Muscle of back (tissue), 11 donors: ENCODE data around the gene ECM1. TPM values are rescaled to one million over a fixed set of nuclear protein-coding genes. Genes with fewer than 3 reads are reported as not detected.

Experiments used
- DNase-seq, 3 donors: peaks; one replicate each; pipeline versions ENCODE4 v3.0.0 to v3.0.0-alpha.2; 2013
- polyA plus RNA-seq, 10 donors: library from polyadenylated mRNA; unstranded; fragments of 120-200 nt; gene quantifications; one replicate each; pipeline ENCODE4 v1.2.1, GENCODE V29; 2013; ENCODE audit not compliant: insufficient read length in 10 of 10

The ECM1 gene
- polyA plus RNA-seq, 10 donors, result 3.3 to 13.7 (median 4.3) TPM

GRCh38 chr1:150543500-150544143 is 35.7 kb downstream of the ECM1 start:
- DNase-seq, result peak in 2 of 3 donors; percentile 75 to 85

DNA sequence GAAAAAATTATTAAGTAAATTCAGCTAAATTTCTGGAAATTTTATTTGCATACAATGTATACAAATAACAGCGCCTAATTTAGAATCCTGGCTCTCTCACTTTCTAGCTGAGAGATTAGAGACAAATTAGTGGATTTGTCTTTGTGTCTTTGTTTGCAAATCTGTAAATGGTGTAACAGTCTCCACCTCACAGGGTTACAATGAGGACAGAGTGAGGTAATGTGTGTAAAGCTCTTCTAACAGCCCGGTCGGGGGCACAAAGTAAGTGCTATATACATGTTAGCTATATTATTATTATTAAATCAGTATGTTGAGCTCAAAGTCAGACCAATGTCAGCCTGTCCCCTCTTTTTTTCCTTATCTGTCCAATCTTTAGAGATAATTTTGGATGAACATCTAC is 36.3 kb downstream of the ECM1 start:
- peak in 1 of 3 donors; percentile 68 for DNase-seq

GRCh38 chr1:150545486-150546032 is 37.6 kb downstream of the ECM1 start:
- no peak for DNase-seq

- no peak for DNase-seq
Observed at GRCh38 chr1:150546294-150546937, 38.5 kb downstream of the ECM1 start.

DNA sequence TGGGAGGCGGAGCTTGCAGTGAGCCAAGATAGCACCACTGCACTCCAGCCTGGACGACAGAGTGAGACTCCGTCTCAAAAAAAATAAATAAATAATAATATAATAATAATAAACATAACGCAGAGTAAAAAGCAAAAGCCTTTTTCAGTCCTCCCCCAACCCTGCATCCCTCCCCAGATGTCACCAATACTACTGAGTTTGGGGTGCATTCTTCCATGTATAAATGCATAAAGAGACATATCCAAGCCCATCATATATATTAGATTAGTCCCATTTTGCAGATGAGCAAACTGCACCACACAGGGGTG is 40.4 kb downstream of the ECM1 start:
- DNase-seq, result no peak

- DNase-seq, result peak in 2 of 3 donors; percentile 76 to 87
Observed at GRCh38 chr1:150548632-150549495, 41.0 kb downstream of the ECM1 start, which contains the start of gene ADAMTSL4. ADAMTSL4 (plus strand) TSS chr1:150549408; CDS start chr1:150552289, 2,881 bp downstream.

- DNase-seq, result peak in 1 of 3 donors; percentile 75
Observed at GRCh38 chr1:150549496-150550221, 41.8 kb downstream of the ECM1 start.

DNA sequence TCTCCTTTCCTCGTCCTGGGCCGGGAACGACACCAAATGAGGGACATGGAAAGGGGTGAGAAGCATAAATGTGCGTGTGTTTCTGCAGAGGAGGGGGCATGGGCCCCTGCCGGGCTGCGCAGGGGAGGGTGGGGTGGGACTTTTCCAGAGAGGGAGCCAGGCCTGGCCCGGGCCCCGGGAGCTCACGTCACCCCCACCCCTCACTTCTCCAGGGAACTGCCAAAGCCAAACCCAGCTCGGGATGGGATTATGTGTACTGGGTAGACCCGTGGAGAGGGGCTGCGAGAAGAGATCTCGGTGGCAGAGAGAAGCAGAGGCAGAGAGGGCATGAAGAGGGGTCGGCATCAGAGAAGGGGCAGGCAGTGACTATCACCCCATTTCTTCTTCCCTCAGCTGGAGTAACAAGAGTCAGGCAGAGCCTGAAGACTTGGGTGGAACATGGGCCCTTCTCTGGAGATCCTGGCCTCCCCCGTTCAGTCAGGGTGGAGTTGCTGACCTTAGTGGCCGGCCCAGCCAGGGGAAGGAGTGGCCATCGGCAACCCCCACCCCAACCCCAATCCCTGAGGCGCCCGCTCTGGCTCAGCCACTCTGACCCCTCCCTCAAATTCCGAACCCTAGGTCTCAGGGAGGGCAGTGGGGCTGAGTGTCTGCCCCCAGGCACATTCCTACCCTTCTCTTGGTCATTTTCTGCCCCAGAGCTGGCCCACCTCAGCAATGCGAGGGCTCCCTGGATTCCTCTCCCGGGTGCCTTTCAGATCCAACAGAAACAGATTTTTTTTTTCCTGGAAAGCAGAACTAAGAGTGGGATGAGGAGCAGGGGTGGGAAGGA is 42.5 kb downstream of the ECM1 start:
- peak in 2 of 3 donors; percentile 77 to 84 for DNase-seq

GRCh38 chr1:150551051-150551783 is 43.3 kb downstream of the ECM1 start:
- no peak for DNase-seq

- no peak for DNase-seq
Observed at GRCh38 chr1:150551784-150552127, 43.8 kb downstream of the ECM1 start.

GRCh38 chr1:150552128-150552910 is 44.4 kb downstream of the ECM1 start:
- peak in 2 of 3 donors; percentile 80 to 91 for DNase-seq

DNA sequence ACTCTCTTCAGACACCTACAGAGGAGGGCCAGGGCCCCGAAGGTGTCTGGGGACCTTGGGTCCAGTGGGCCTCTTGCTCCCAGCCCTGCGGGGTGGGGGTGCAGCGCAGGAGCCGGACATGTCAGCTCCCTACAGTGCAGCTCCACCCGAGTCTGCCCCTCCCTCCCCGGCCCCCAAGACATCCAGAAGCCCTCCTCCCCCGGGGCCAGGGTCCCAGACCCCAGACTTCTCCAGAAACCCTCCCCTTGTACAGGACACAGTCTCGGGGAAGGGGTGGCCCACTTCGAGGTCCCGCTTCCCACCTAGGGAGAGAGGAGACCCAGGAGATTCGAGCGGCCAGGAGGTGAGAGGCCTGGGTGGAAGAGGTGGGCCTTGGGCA is 45.0 kb downstream of the ECM1 start:
- no peak for DNase-seq

DNA sequence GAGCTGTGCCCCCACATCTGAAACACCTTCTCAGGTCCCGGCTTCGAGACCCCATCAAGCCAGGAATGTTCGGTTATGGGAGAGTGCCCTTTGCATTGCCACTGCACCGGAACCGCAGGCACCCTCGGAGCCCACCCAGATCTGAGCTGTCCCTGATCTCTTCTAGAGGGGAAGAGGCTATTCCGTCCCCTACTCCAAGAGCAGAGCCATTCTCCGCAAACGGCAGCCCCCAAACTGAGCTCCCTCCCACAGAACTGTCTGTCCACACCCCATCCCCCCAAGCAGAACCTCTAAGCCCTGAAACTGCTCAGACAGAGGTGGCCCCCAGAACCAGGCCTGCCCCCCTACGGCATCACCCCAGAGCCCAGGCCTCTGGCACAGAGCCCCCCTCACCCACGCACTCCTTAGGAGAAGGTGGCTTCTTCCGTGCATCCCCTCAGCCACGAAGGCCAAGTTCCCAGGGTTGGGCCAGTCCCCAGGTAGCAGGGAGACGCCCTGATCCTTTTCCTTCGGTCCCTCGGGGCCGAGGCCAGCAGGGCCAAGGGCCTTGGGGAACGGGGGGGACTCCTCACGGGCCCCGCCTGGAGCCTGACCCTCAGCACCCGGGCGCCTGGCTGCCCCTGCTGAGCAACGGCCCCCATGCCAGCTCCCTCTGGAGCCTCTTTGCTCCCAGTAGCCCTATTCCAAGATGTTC is 45.6 kb downstream of the ECM1 start:
- no peak for DNase-seq

- no peak for DNase-seq
Observed at GRCh38 chr1:150554086-150554452, 46.2 kb downstream of the ECM1 start.

GRCh38 chr1:150555198-150555970 is 47.5 kb downstream of the ECM1 start:
- DNase-seq, result no peak

GRCh38 chr1:150555971-150556865 is 48.3 kb downstream of the ECM1 start:
- no peak for DNase-seq

DNA sequence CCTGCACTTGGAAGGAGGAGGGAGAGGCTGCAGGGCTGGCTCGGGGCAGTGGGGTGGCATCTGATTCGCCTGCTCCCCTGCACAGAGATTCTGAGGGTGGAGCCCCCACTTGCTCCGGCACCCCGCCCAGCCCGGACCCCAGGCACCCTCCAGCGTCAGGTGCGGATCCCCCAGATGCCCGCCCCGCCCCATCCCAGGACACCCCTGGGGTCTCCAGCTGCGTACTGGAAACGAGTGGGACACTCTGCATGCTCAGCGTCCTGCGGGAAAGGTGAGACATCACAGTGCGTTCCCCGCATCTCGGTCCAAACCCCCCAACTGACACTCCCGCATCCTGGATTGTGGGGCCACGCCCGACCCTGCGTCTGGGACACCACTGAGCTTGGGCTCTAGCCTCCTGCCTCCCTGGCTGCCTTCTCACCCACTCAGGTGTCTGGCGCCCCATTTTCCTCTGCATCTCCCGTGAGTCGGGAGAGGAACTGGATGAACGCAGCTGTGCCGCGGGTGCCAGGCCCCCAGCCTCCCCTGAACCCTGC is 49.2 kb downstream of the ECM1 start:
- no peak for DNase-seq
